Panc1 (cell line): ENCODE results near the gene EPHA6.

Source experiments
- CTCF ChIP-seq: fragments of 450-650 bp; IDR thresholded peaks from 2 replicates; pipeline ENCODE4 v1.5.1; 2017; ENCODE audit warnings: mild to moderate bottlenecking
- POLR2AphosphoS5 ChIP-seq: IDR thresholded peaks from 2 replicates; pipeline ENCODE4 v1.6.1; 2012; ENCODE audit warnings: mild to moderate bottlenecking, low read depth, low read length, moderate library complexity
- REST ChIP-seq, 2 experiments: IDR thresholded peaks; 2 replicates each; pipeline ENCODE4 v1.6.1; 2011 to 2012; ENCODE audit warnings: low read depth in 2 of 2, control low read depth in 1 of 2, low read length in 1 of 2, mild to moderate bottlenecking in 1 of 2, moderate library complexity in 1 of 2; ENCODE audit not compliant: insufficient read depth in 1 of 2
- SIN3A ChIP-seq: IDR thresholded peaks from 2 replicates; pipeline ENCODE4 v1.6.1; 2012; ENCODE audit warnings: low read depth, mild to moderate bottlenecking, low read length, moderate library complexity, borderline replicate concordance; ENCODE audit not compliant: insufficient read depth

DNA sequence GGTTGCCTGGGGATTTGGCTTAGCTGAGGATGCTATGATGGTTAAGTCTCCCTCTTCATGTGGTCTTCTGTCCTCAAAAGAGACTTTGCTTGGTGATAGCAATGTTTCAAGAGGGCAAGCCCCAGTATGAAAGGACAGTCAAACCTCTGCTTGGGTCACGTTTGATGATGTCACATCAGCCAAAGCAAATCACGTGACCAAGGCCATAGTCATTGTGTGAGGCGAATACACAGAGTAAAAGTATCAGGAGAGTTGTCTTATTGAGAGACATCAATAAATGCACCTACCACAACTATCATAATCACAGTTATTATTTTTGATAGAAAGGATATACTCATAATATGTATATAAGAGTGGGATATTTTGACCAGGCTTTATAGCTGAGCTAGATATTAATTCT, 243.0 kb downstream of the EPHA6 start:
- TF ChIP-seq POLR2AphosphoS5 (no peak), CTCF (no peak), SIN3A (no peak), REST (IDR thresholded peaks at IDR 0.05; ENCODE audit: insufficient read depth in 1 of 2, low read depth in 2 of 2, low read length in 1 of 2) (no peak)
